Upper lobe of left lung (tissue), 6 donors: ENCODE measurements around the gene DLG2. TPM values are rescaled to one million over a fixed set of nuclear protein-coding genes. Genes with fewer than 3 reads are reported as not detected.

ENCODE experiments used
- ATAC-seq, 2 donors: fragments of 200-7000 bp; cut with Tn5 transposase; one replicate each; pipeline ENCODE4 v1.9.1; 2022; ENCODE audit warnings: mild to moderate bottlenecking in 2 of 2, moderate library complexity in 2 of 2; ENCODE audit not compliant: low FRiP score in 2 of 2
- DNase-seq, 2 donors: peaks; one replicate each; pipeline ENCODE4 v3.0.0-alpha.2; 2019 to 2020
- H3K27ac ChIP-seq, 4 donors: fragments of 200-600 bp; sonication (generic); one replicate each; pipeline ENCODE4 v1.5.1; 2016 to 2019
- H3K27me3 ChIP-seq, 4 donors: fragments of 200-600 bp; sonication (generic); one replicate each; pipeline ENCODE4 v1.5.1; 2017 to 2019
- H3K36me3 ChIP-seq, 4 donors: fragments of 200-600 bp; sonication (generic); one replicate each; pipeline ENCODE4 v1.5.1; 2016 to 2019
- H3K4me1 ChIP-seq, 4 donors: fragments of 200-600 bp; sonication (generic); one replicate each; pipeline ENCODE4 v1.5.1; 2018 to 2019
- H3K4me3 ChIP-seq, 4 donors: fragments of 200-600 bp; sonication (generic); one replicate each; pipeline ENCODE4 v1.5.1; 2017 to 2019; ENCODE audit warnings: mild to moderate bottlenecking in 2 of 4, moderate library complexity in 1 of 4
- H3K9me3 ChIP-seq, 4 donors: fragments of 200-600 bp; sonication (generic); one replicate each; pipeline ENCODE4 v1.5.1; 2018 to 2019
- EP300 ChIP-seq, 4 donors: sonication (generic); formaldehyde crosslinking; IDR thresholded peaks; one replicate each; pipeline ENCODE4 v1.5.1; 2017; ENCODE audit warnings: antibody characterized with exemption in 4 of 4, control low read depth in 2 of 4
- POLR2A ChIP-seq, 4 donors: fragments of 450-650 bp; IDR thresholded peaks; one replicate each; pipeline ENCODE4 v1.5.1; 2016 to 2017; ENCODE audit warnings: antibody characterized with exemption in 4 of 4, mild to moderate bottlenecking in 2 of 4
- POLR2AphosphoS5 ChIP-seq, 2 donors: sonication (generic); formaldehyde crosslinking; IDR thresholded peaks; one replicate each; pipeline ENCODE4 v1.5.1; 2017; ENCODE audit warnings: antibody characterized with exemption in 2 of 2
- WGBS, 2 donors: methylation state at CpG; one replicate each; pipeline ENCODE4 v1.1.5; 2017 to 2018; 5-methylcytosine and 5-hydroxymethylcytosine counted together
- total RNA-seq, 6 donors: library from RNA; depleted of rRNA in 4 of 6; stranded (reverse); fragments of >200 nt in 4 of 6; gene quantifications; one replicate each; pipeline versions ENCODE4 v1.1.0 to v1.2.1, GENCODE V29; 2016 to 2021
- TF ChIP-seq, protein P1 (sequence below), 6 experiments: fragments of 450-650 bp in 4 of 6; fragments of 200-600 bp in 2 of 6; sonication (generic) in 2 of 6; IDR thresholded peaks; one replicate each; pipeline ENCODE4 v1.5.1; 2016 to 2019; ENCODE audit warnings: antibody characterized with exemption in 6 of 6
- donor health status: DM: no; HTN: no; CAD: no; lungs with moderate emphysema.
- donor health status: DM: no; HTN: yes; CAD: no; lungs with severe emphysema.

DLG2 gene
- total RNA-seq, 6 donors from 2014 or later: 3.4 to 37.7 (median 9.1) TPM

DNA sequence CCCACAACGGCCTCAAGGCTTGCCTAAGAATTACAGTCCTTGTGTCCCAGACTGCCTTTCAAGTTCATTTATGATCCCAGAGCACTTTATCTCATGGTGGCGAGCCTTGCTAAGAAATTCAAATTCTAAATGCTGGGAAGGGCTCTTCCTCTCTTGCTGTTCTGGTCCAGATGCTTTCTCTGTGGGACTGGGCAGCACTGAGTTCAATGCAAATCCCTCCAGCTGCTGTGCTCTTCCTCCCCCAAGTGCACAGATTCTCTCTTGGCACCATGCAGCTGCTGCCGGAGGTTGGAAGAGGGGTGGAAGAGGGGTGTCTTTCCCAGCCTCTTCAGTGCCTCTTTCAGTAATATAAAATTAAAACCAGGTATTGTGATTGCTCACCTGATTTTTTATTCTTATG is 828.0 kb downstream of the DLG2 start:
- ATAC-seq (no peak), DNase-seq (no peak)
- Histone ChIP-seq H3K4me1 (no peaks in the 10 kb centered on the region), H3K4me3 (no peak overlapping the region), H3K36me3 (no peaks in the 10 kb centered on the region), H3K27ac (no peak overlapping the region), H3K27me3 (no peaks in the 10 kb centered on the region), H3K9me3 (no peaks in the 10 kb centered on the region)
- 87 to 89% methylated on average over 2 to 3 of the region's 3 CpGs for WGBS, 2 donors
- TF ChIP-seq EP300 (IDR thresholded peaks at IDR 0.05) (no peak), POLR2A (IDR thresholded peaks at IDR 0.05) (no peak), POLR2AphosphoS5 (IDR thresholded peaks at IDR 0.05) (no peak)
- TF ChIP-seq, protein P1, sequence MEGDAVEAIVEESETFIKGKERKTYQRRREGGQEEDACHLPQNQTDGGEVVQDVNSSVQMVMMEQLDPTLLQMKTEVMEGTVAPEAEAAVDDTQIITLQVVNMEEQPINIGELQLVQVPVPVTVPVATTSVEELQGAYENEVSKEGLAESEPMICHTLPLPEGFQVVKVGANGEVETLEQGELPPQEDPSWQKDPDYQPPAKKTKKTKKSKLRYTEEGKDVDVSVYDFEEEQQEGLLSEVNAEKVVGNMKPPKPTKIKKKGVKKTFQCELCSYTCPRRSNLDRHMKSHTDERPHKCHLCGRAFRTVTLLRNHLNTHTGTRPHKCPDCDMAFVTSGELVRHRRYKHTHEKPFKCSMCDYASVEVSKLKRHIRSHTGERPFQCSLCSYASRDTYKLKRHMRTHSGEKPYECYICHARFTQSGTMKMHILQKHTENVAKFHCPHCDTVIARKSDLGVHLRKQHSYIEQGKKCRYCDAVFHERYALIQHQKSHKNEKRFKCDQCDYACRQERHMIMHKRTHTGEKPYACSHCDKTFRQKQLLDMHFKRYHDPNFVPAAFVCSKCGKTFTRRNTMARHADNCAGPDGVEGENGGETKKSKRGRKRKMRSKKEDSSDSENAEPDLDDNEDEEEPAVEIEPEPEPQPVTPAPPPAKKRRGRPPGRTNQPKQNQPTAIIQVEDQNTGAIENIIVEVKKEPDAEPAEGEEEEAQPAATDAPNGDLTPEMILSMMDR (IDR thresholded peaks at IDR 0.05): no peak

- H3K9me3 ChIP-seq: no peaks in the 10 kb centered on the region
- TF ChIP-seq EP300 (IDR thresholded peaks at IDR 0.05) (no peak), POLR2A (IDR thresholded peaks at IDR 0.05) (no peak), POLR2AphosphoS5 (IDR thresholded peaks at IDR 0.05) (no peak)
- TF ChIP-seq, protein P1 (IDR thresholded peaks at IDR 0.05): no peak
- DNase-seq (peak in 1 of 2 donors; percentile 38), ATAC-seq (no peak)
- no peak overlapping the region for H3K27ac ChIP-seq
- no peak overlapping the region for H3K4me3 ChIP-seq
- H3K4me1 ChIP-seq: no peaks in the 10 kb centered on the region
- H3K27me3 ChIP-seq: no peaks in the 10 kb centered on the region
- 99 to 100% methylated on average over 8 of the region's 8 CpGs for WGBS, 2 donors
- no peaks in the 10 kb centered on the region for H3K36me3 ChIP-seq
These were observed 831.4 kb downstream of the DLG2 start for GRCh38 chr11:84795698-84796097.

GRCh38 chr11:84794663-84795443 is 832.3 kb downstream of the DLG2 start:
- H3K36me3 ChIP-seq: no peaks in the 10 kb centered on the region
- H3K27ac ChIP-seq: no peak overlapping the region
- DNase-seq (peak in 1 of 2 donors; percentile 20), ATAC-seq (peak in 1 of 2 donors; percentile 66)
- TF ChIP-seq, protein P1 (IDR thresholded peaks at IDR 0.05): no peak
- no peak for TF ChIP-seq EP300 (IDR thresholded peaks at IDR 0.05)
- no peaks in the 10 kb centered on the region for H3K9me3 ChIP-seq
- no peaks in the 10 kb centered on the region for H3K4me1 ChIP-seq
- no peaks in the 10 kb centered on the region for H3K27me3 ChIP-seq
- 91 to 93% methylated on average over 7 to 10 of the region's 10 CpGs for WGBS, 2 donors
- H3K4me3 ChIP-seq: no peak overlapping the region

DNA sequence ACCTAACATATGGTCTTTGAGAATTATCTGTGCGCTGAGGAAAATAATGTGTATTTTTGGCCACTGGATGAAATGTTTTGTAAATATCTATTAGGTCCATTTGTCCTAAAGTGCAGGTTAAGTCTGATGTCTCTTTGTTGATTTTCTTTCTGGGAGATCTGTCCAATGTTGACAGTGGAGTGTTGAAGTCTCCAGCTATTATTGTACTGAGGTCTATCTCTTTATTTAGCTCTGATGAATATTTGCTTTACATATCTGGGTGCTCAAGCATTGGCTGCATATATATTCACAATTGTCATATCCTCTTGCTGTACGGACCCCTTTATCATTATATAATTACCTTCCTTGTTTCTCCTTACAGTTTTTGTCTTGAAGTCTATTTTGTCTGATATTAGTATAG is 833.8 kb downstream of the DLG2 start:
- Histone ChIP-seq H3K36me3 (no peaks in the 10 kb centered on the region), H3K27ac (no peak overlapping the region), H3K4me3 (no peak overlapping the region), H3K27me3 (no peaks in the 10 kb centered on the region), H3K9me3 (no peaks in the 10 kb centered on the region), H3K4me1 (no peaks in the 10 kb centered on the region)
- no peak for DNase-seq
- ATAC-seq: no peak
- 94 to 96% methylated on average over 2 of the region's 2 CpGs for WGBS, 2 donors
- TF ChIP-seq POLR2AphosphoS5 (IDR thresholded peaks at IDR 0.05) (no peak), EP300 (IDR thresholded peaks at IDR 0.05) (no peak), POLR2A (IDR thresholded peaks at IDR 0.05) (no peak)
- TF ChIP-seq, protein P1 (IDR thresholded peaks at IDR 0.05): no peak
